ENCODE results near the gene RAP2A.

Gene RAP2A

DNA sequence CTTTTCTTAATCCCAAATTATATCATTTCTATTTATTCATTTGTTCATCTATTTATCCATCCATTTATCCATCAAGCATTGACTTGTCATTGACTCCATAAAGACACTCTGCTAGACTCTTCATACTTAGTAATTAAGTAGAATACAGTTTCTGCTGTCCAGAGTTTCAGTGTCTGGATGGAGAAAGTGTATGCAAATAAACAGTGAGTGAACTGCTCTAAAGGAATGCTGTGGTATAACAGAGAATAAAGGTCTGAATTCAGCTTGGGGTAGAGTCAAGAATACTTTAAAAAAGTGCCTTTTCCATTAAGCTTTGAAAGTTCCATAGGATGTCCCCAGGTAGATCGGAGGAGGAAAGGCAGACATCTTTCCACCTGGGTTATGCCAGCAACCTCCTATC is 51.4 kb downstream of the RAP2A start:
- H3K4me3 Mint-ChIP-seq: no peak overlapping the region

GRCh38 chr13:97490702-97491307 is 56.8 kb downstream of the RAP2A start:
- no peaks in the 10 kb centered on the region for H3K27me3 Mint-ChIP-seq
- peaks cover 16% of the 10 kb centered on the region for H3K9me3 Mint-ChIP-seq
- no peak overlapping the region for H3K4me3 Mint-ChIP-seq
- H3K27ac Mint-ChIP-seq: no peak overlapping the region
- H3K4me1 Mint-ChIP-seq: no peaks in the 10 kb centered on the region
- ATAC-seq: no peak
- DNase-seq: no peak
- H3K36me3 Mint-ChIP-seq (ENCODE audit: low read depth): no peaks in the 10 kb centered on the region

More for the DNA sequence above, 51.4 kb downstream of the RAP2A start:
- Mint-ChIP-seq H3K9me3 (no peaks in the 10 kb centered on the region), H3K27me3 (no peaks in the 10 kb centered on the region), H3K4me1 (no peaks in the 10 kb centered on the region), H3K36me3 (ENCODE audit: low read depth) (no peaks in the 10 kb centered on the region), H3K27ac (no peak overlapping the region)
- ATAC-seq (no peak), DNase-seq (no peak)

- Mint-ChIP-seq H3K27ac (no peak overlapping the region), H3K4me3 (no peak overlapping the region), H3K27me3 (no peaks in the 10 kb centered on the region), H3K4me1 (no peaks in the 10 kb centered on the region), H3K36me3 (ENCODE audit: low read depth) (no peaks in the 10 kb centered on the region), H3K9me3 (peaks cover 16% of the 10 kb centered on the region)
- DNase-seq (no peak), ATAC-seq (no peak)
These were observed 57.5 kb downstream of the RAP2A start for GRCh38 chr13:97491452-97491851.

DNA sequence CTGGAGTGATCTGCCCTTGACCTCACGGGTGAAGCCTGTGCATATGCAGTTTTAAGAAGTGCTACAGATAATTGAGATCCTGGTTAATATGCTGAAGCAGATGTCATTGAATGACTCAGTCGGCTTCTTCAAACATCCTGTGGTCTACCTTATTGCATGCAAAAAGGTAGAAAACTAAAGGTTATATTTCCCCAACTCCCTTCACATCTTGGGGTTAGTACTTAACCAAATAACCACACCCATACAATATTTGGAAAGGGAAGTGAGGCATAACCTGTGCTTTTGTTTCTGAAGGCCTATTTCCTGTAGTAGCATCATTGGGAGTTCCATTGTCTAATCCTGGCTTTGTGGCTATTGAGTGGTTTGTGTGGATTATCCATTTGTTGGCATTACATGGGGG is 58.3 kb downstream of the RAP2A start:
- no peaks in the 10 kb centered on the region for H3K27me3 Mint-ChIP-seq
- DNase-seq: no peak
- H3K27ac Mint-ChIP-seq: no peak overlapping the region
- H3K4me1 Mint-ChIP-seq: no peaks in the 10 kb centered on the region
- peaks cover 16% of the 10 kb centered on the region for H3K9me3 Mint-ChIP-seq
- H3K36me3 Mint-ChIP-seq (ENCODE audit: low read depth): no peaks in the 10 kb centered on the region
- no peak for ATAC-seq
- H3K4me3 Mint-ChIP-seq: no peak overlapping the region

DNA sequence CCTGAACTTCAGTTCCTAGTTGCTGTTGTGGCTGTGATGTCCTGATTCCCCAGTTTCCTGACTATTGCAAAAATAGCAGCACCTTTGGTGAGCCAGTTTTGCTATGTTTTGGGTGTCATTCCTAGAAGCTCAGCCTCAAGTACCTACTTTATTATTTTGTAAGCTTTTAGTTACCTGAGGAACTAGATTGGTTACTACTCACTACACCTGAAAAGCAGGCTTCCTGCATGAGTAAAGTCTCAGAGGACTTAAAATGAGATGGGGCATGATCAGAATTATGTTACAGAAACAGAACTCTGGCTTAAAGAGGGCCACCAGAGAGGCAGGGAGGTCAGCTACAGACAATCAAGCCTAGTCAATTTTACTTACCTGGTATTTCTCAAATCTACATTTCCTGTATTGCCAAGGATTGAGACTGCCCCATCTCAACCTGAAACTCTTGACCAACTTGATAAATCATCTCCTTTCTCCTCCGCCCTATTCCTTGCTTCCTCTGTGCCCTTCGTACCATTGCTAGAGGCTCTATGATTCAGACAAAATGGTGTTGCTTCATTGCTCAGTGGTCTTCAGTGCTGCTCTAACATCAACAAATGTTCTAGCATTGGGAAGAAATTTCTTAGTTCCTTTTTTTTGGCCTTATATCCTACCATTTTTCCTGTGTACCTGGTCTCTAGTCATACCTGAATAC is 58.9 kb downstream of the RAP2A start:
- ATAC-seq (no peak), DNase-seq (no peak)
- peaks cover 16% of the 10 kb centered on the region for H3K9me3 Mint-ChIP-seq
- H3K4me1 Mint-ChIP-seq: no peaks in the 10 kb centered on the region
- no peaks in the 10 kb centered on the region for H3K27me3 Mint-ChIP-seq
- no peaks in the 10 kb centered on the region for H3K36me3 Mint-ChIP-seq (ENCODE audit: low read depth)
- no peak overlapping the region for H3K27ac Mint-ChIP-seq
- no peak overlapping the region for H3K4me3 Mint-ChIP-seq

GRCh38 chr13:97493456-97493855 is 59.5 kb downstream of the RAP2A start:
- ATAC-seq (no peak), DNase-seq (no peak)
- Mint-ChIP-seq H3K4me1 (no peaks in the 10 kb centered on the region), H3K36me3 (ENCODE audit: low read depth) (no peaks in the 10 kb centered on the region), H3K9me3 (peaks cover 16% of the 10 kb centered on the region), H3K27ac (no peak overlapping the region), H3K27me3 (no peaks in the 10 kb centered on the region), H3K4me3 (no peak overlapping the region)

DNA sequence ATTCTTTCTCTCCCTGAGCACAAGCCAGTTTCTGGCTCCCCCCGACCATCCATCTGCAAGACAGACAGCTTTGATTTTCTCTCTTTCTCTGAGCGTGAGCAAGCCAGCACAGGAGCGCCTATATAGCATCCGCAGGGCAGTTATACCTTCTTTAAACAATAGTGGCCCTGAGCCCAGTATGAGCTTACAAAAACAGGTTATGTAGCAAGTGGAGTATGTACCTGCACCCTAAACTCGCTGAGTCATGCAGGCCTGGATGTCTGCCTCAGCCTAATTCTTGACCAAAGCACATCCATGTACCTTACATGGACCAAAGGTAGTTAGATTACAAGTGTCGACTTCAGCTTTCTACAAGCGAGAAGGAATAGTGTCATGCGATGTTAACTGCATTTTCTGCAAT is 61.7 kb downstream of the RAP2A start:
- ATAC-seq: no peak
- no peak overlapping the region for H3K4me3 Mint-ChIP-seq
- H3K36me3 Mint-ChIP-seq (ENCODE audit: low read depth): no peaks in the 10 kb centered on the region
- H3K4me1 Mint-ChIP-seq: no peaks in the 10 kb centered on the region
- no peak overlapping the region for H3K27ac Mint-ChIP-seq
- no peaks in the 10 kb centered on the region for H3K27me3 Mint-ChIP-seq
- no peak for DNase-seq
- peaks cover 16% of the 10 kb centered on the region for H3K9me3 Mint-ChIP-seq

DNA sequence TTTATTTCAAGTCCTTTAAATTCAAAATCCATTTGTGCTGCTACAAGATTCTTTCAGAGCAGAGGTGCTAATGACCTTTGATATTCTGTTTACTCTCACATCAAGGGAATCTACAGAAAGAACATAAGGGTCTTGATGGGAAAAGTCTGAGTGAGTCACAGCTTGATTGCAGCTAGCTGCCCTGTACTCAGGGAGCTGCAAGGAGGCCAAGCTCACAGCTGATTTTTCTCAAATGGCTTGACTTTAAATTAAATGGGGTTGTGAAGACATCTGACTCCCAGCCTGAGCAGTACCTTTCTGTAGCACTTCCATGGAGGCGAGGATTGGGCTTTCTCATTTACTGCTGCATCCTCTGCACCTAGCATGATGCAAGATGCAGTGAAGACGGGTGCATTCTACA is 62.5 kb downstream of the RAP2A start:
- Mint-ChIP-seq H3K4me1 (no peaks in the 10 kb centered on the region), H3K9me3 (peaks cover 8% of the 10 kb centered on the region), H3K36me3 (ENCODE audit: low read depth) (no peaks in the 10 kb centered on the region), H3K27ac (no peak overlapping the region), H3K4me3 (no peak overlapping the region), H3K27me3 (no peaks in the 10 kb centered on the region)
- ATAC-seq (no peak), DNase-seq (no peak)

DNA sequence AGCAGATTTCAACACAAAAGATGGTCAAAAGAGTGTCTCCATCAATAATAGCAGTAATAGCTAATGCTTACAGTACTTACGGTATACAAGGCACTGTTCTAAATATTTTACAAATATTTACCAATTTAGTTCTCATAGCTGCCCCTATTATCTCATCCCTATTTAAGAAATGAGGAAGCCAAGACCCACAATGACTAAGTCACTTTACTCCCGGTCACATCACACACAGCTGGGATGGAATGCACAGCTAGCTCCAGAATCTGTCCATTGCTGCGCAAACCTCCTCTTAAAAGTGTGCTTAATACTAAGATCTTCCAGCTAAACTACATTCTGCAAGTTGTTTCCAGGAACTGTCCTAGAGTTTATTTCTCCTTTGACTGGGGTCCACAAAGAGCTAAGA is 63.4 kb downstream of the RAP2A start:
- DNase-seq: no peak
- ATAC-seq: no peak
- Mint-ChIP-seq H3K27me3 (peaks cover 3% of the 10 kb centered on the region), H3K36me3 (ENCODE audit: low read depth) (no peaks in the 10 kb centered on the region), H3K9me3 (peaks cover 6% of the 10 kb centered on the region), H3K27ac (no peak overlapping the region), H3K4me3 (no peak overlapping the region), H3K4me1 (no peaks in the 10 kb centered on the region)

GRCh38 chr13:97498419-97498818 is 64.5 kb downstream of the RAP2A start:
- H3K27me3 Mint-ChIP-seq: peaks cover 4% of the 10 kb centered on the region
- no peaks in the 10 kb centered on the region for H3K4me1 Mint-ChIP-seq
- DNase-seq (no peak), ATAC-seq (no peak)
- H3K36me3 Mint-ChIP-seq (ENCODE audit: low read depth): no peaks in the 10 kb centered on the region
- peaks cover under 1% of the 10 kb centered on the region for H3K9me3 Mint-ChIP-seq
- H3K4me3 Mint-ChIP-seq: no peak overlapping the region
- H3K27ac Mint-ChIP-seq: no peak overlapping the region

GRCh38 chr13:97499181-97499580 is 65.2 kb downstream of the RAP2A start:
- no peak overlapping the region for H3K27ac Mint-ChIP-seq
- H3K27me3 Mint-ChIP-seq: peaks cover 4% of the 10 kb centered on the region
- H3K4me3 Mint-ChIP-seq: no peak overlapping the region
- no peak for ATAC-seq
- no peaks in the 10 kb centered on the region for H3K9me3 Mint-ChIP-seq
- no peak for DNase-seq
- H3K36me3 Mint-ChIP-seq (ENCODE audit: low read depth): no peaks in the 10 kb centered on the region
- H3K4me1 Mint-ChIP-seq: no peaks in the 10 kb centered on the region

DNA sequence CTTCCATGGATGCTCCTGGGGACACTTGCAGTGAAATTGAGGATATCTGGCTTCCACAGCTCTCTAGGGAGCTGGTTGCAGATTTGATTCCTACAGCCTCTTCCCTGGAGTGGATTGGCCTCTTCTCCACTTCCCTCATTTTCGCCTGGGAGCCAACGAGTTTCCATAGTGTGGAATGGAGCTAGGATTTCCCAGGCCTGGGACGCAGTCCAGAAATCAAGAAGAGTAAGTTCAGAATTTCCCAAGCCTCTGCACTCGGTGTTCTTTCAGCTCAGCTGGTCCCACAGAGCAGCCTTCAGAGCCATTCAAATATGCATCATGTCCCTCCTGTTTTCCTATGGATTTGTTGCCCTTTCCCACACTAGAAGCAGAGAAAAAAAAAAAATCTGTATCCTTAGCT is 68.2 kb downstream of the RAP2A start:
- H3K4me3 Mint-ChIP-seq: no peak overlapping the region
- ATAC-seq (no peak), DNase-seq (no peak)
- H3K27ac Mint-ChIP-seq: no peak overlapping the region
- H3K36me3 Mint-ChIP-seq (ENCODE audit: low read depth): no peaks in the 10 kb centered on the region
- H3K4me1 Mint-ChIP-seq: no peaks in the 10 kb centered on the region
- no peaks in the 10 kb centered on the region for H3K9me3 Mint-ChIP-seq
- peaks cover 4% of the 10 kb centered on the region for H3K27me3 Mint-ChIP-seq

DNA sequence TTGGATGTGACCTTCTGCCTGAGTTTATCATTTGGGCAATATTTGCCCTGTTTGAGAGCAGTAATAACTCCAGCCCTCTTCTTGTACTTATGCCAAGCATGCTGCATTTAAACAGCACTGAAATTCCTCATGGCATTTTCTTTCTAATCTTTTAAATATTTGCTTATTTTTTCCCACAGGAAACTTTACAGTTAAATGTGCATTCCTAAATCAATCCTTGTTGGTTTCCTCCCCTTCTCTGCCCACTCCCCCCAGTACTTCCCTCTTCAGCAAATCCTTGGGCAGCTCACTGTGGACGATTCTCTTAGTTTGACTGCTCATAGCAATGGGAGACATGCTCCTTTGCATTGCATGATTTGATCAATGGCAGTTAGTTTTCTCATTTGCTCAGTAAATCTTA is 68.7 kb downstream of the RAP2A start:
- H3K27me3 Mint-ChIP-seq: peaks cover 4% of the 10 kb centered on the region
- DNase-seq (no peak), ATAC-seq (no peak)
- H3K27ac Mint-ChIP-seq: no peak overlapping the region
- no peak overlapping the region for H3K4me3 Mint-ChIP-seq
- no peaks in the 10 kb centered on the region for H3K9me3 Mint-ChIP-seq
- H3K36me3 Mint-ChIP-seq (ENCODE audit: low read depth): no peaks in the 10 kb centered on the region
- H3K4me1 Mint-ChIP-seq: no peaks in the 10 kb centered on the region

DNA sequence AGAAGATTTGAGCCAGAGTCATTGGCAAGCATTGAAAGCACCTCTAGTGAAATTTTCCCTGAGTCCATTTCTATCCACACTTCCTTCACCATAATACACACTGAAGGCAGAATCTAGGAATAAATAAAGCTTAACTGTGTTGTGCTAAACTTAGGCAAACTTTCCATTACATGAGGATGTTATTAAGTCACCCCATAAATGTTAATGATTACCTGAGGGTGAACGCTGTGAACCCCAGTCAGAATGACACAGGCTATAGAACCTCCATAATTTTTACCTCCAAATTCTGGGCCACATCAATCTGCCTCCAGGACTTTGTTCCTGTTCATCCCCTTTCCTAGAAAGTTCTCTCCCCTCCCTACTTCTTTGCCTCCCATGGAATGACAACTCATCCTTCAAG is 71.0 kb downstream of the RAP2A start:
- Mint-ChIP-seq H3K36me3 (ENCODE audit: low read depth) (no peaks in the 10 kb centered on the region), H3K27me3 (peaks cover 4% of the 10 kb centered on the region), H3K4me1 (no peaks in the 10 kb centered on the region), H3K4me3 (no peak overlapping the region), H3K27ac (no peak overlapping the region), H3K9me3 (no peaks in the 10 kb centered on the region)
- DNase-seq (no peak), ATAC-seq (no peak)

DNA sequence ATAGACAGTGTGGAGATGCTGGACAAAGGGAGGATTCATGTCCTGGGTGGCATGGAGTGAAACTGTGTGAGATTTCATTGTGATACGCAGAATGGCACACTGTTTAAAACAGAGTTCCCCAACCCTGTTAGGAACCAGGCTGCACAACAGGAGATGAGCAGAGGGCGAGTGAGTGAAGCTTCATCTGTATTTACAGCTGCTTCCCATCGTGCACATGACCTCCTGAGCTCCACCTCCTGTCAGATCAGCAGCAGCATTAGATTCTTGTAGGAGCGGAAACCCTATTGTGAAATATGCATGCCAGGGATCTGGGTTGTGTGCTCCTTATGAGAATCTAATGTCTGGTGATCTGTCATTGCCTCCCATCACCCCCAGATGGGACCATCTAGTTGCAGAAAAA is 72.5 kb downstream of the RAP2A start:
- no peaks in the 10 kb centered on the region for H3K36me3 Mint-ChIP-seq (ENCODE audit: low read depth)
- H3K27me3 Mint-ChIP-seq: peaks cover 7% of the 10 kb centered on the region

GRCh38 chr13:97512732-97513131 is 78.8 kb downstream of the RAP2A start:
- no peak overlapping the region for H3K4me3 Mint-ChIP-seq
- no peak for ATAC-seq
- H3K9me3 Mint-ChIP-seq: peaks cover 19% of the 10 kb centered on the region
- DNase-seq: no peak
- H3K27me3 Mint-ChIP-seq: peaks cover 10% of the 10 kb centered on the region
- H3K4me1 Mint-ChIP-seq: no peaks in the 10 kb centered on the region
- no peak overlapping the region for H3K27ac Mint-ChIP-seq
- no peaks in the 10 kb centered on the region for H3K36me3 Mint-ChIP-seq (ENCODE audit: low read depth)

More for the DNA sequence above, 72.5 kb downstream of the RAP2A start:
- ATAC-seq (no peak), DNase-seq (no peak)
- peaks cover 7% of the 10 kb centered on the region for H3K9me3 Mint-ChIP-seq
- no peak overlapping the region for H3K27ac Mint-ChIP-seq
- no peaks in the 10 kb centered on the region for H3K4me1 Mint-ChIP-seq
- no peak overlapping the region for H3K4me3 Mint-ChIP-seq

Data from activated naive CD8-positive, alpha-beta T cell treated with anti-CD3 and anti-CD28 coated beads, Interleukin-2, amount 50 U/mL, for 24 hours (primary cell).